K562 (cell line): Measurements from ENCODE around the gene LUC7L. TPM values are rescaled to one million over a fixed set of nuclear protein-coding genes. Genes with fewer than 3 reads are reported as not detected.

ENCODE experiments used
- ATAC-seq: fragments of 200-7000 bp; cut with Tn5 transposase; 3 replicates; pipeline ENCODE4 v1.9.1; 2020; ENCODE audit warnings: moderate library complexity
- BruUV-seq: library from RNA; stranded (reverse); fragments of 400-500 nt; replicated peaks from 2 replicates; lab custom pipeline; 2021; lab: Mats Ljungman, UMichigan
- CTCF ChIA-PET: fragments of 300-600 bp; formaldehyde crosslinking; extraction: SDS; loops from one replicate; lab custom pipeline; 2021; ENCODE audit warnings: low intra/inter-chr PET ratio; lab: Yijun Ruan, JAX
- POLR2A ChIA-PET: fragments of 300-600, 350-650 bp; sonication (Branson Sonifier 250); formaldehyde crosslinking; extraction: SDS; loops from one replicate; lab custom pipeline; 2021; ENCODE audit warnings: antibody characterized with exemption, inconsistent platforms; lab: Yijun Ruan, JAX
- DNase-seq, 4 experiments: peaks; one replicate each; pipeline versions ENCODE4 v3.0.0 to v3.0.0-alpha.2; 2011 to 2018; ENCODE audit warnings: low spot score in 3 of 4, mixed read lengths in 3 of 4; ENCODE audit errors: extremely low read depth in 1 of 4
- FAIRE-seq: peaks from 2 replicates; lab custom pipeline; 2011; peaks lifted over from hg19 to GRCh38; lab: Jason Lieb, UNC
- H2AFZ ChIP-seq: 2 replicates; pipeline ENCODE4 v1.6.0; 2011; ENCODE audit warnings: low read depth, low read length, control low read depth, inconsistent platforms
- H3K27ac ChIP-seq: fragments of 200-600 bp; 3 replicates; pipeline ENCODE4 v1.8.0; 2011; ENCODE audit warnings: low read depth, mild to moderate bottlenecking, control low read depth, inconsistent platforms, low read length, moderate library complexity, mixed read lengths; ENCODE audit errors: extremely low read depth
- H3K27me3 ChIP-seq, 2 experiments: fragments of 300-600 bp in 1 of 2; 2 replicates in 1 of 2; 3 replicates in 1 of 2; pipeline versions ENCODE4 v1.6.0 to v1.8.0; 2011; ENCODE audit warnings: inconsistent platforms in 2 of 2, low read length in 2 of 2, mild to moderate bottlenecking in 1 of 2, mixed read lengths in 1 of 2, moderate library complexity in 1 of 2; ENCODE audit not compliant: control insufficient read depth in 2 of 2, insufficient read depth in 2 of 2
- H3K36me3 ChIP-seq: fragments of 300-600 bp; 3 replicates; pipeline ENCODE4 v1.8.0; 2011; ENCODE audit warnings: mild to moderate bottlenecking, low read length, inconsistent platforms; ENCODE audit not compliant: control insufficient read depth, insufficient read depth
- H3K4me1 ChIP-seq, 2 experiments: fragments of 200-600 bp in 1 of 2; replicated peaks in 1 of 2; 2 replicates in 1 of 2; 3 replicates in 1 of 2; pipeline versions ENCODE4 v1.5.1 to v1.8.0; 2011; ENCODE audit warnings: inconsistent platforms in 2 of 2, low read length in 2 of 2, mild to moderate bottlenecking in 1 of 2, mixed read lengths in 1 of 2, moderate library complexity in 1 of 2; ENCODE audit not compliant: control insufficient read depth in 2 of 2, insufficient read depth in 2 of 2
- H3K4me2 ChIP-seq: 2 replicates; pipeline ENCODE4 v1.6.1; 2011; ENCODE audit warnings: low read length, control low read depth, inconsistent platforms, mixed read lengths; ENCODE audit not compliant: insufficient read depth
- H3K4me3 ChIP-seq: fragments of 200-600 bp; sonication (generic), shearing (Covaris generic); 2 replicates; pipeline ENCODE4 v1.5.1; 2016; ENCODE audit warnings: control low read depth, inconsistent platforms
- H3K79me2 ChIP-seq: fragments of 200-600 bp; 3 replicates; pipeline ENCODE4 v1.8.0; 2011; ENCODE audit warnings: low read length, inconsistent platforms; ENCODE audit not compliant: control insufficient read depth, insufficient read depth
- H3K9ac ChIP-seq, 2 experiments: 2 replicates each; pipeline versions ENCODE4 v1.6.0 to v1.6.1; 2011; ENCODE audit warnings: low read depth in 2 of 2, low read length in 2 of 2, control low read depth in 1 of 2, inconsistent platforms in 1 of 2, mild to moderate bottlenecking in 1 of 2, mixed read lengths in 1 of 2; ENCODE audit not compliant: insufficient read depth in 1 of 2
- H3K9me1 ChIP-seq: one replicate; pipeline ENCODE4 v1.6.0; 2011; ENCODE audit warnings: inconsistent platforms, mild to moderate bottlenecking, low read length, moderate library complexity; ENCODE audit not compliant: control insufficient read depth, insufficient read depth
- H3K9me3 ChIP-seq: replicated peaks from 2 replicates; pipeline ENCODE4 v1.5.1; 2011; ENCODE audit warnings: low read depth, low read length, inconsistent platforms; ENCODE audit not compliant: control insufficient read depth, insufficient read depth
- H4K20me1 ChIP-seq: replicated peaks from 2 replicates; pipeline ENCODE4 v1.6.1; 2011; ENCODE audit warnings: low read length, inconsistent platforms, mixed read lengths; ENCODE audit not compliant: control insufficient read depth, insufficient read depth
- ATF1 ChIP-seq, 2 experiments: fragments of 450-650 bp in 1 of 2; IDR thresholded peaks; 2 replicates each; pipeline ENCODE4 v1.6.1; 2016; ENCODE audit warnings: missing compliant biosample characterization in 1 of 2, missing genetic modification characterization in 1 of 2
- DPF2 ChIP-seq: fragments of 450-650 bp; IDR thresholded peaks from 2 replicates; pipeline ENCODE4 v1.6.1; 2016
- ESRRA ChIP-seq: fragments of 450-650 bp; IDR thresholded peaks from 2 replicates; pipeline ENCODE4 v1.6.1; 2014; ENCODE audit warnings: low read depth, mild to moderate bottlenecking, moderate library complexity, borderline replicate concordance
- FOXA3 ChIP-seq, 2 experiments: fragments of 450-650 bp in 1 of 2; sonication (generic) in 1 of 2; formaldehyde crosslinking; IDR thresholded peaks in 1 of 2; conservative IDR thresholded peaks in 1 of 2; 2 replicates each; pipeline versions ENCODE4 v1.4.0 to v1.8.0; 2020 to 2022; ENCODE audit warnings: mild to moderate bottlenecking in 2 of 2, missing genetic modification reagents in 1 of 2
- FOXM1 ChIP-seq, 2 experiments: fragments of 450-650 bp in 1 of 2; sonication (generic) in 1 of 2; formaldehyde crosslinking in 1 of 2; IDR thresholded peaks; 2 replicates each; pipeline versions ENCODE4 v1.6.1 to v1.9.0; 2017 to 2022; ENCODE audit warnings: low read depth in 2 of 2, mild to moderate bottlenecking in 2 of 2, missing genetic modification reagents in 1 of 2, moderate library complexity in 1 of 2
- GTF2F1 ChIP-seq: IDR thresholded peaks from 2 replicates; pipeline ENCODE4 v1.6.1; 2011; ENCODE audit warnings: low read depth, low read length, improper control_type of control experiment
- HMG20B ChIP-seq: fragments of 250-450 bp; sonication (Bioruptor Pico); IDR thresholded peaks from 2 replicates; pipeline ENCODE4 v1.5.0; 2021; ENCODE audit warnings: mild to moderate bottlenecking
- RBM14 ChIP-seq: fragments of 200-400 bp; formaldehyde crosslinking; IDR thresholded peaks from 2 replicates; pipeline ENCODE4 v1.6.1; 2018; ENCODE audit warnings: low read depth, mild to moderate bottlenecking, low read length, moderate library complexity, borderline replicate concordance; ENCODE audit not compliant: insufficient read depth
- SMARCA5 ChIP-seq: fragments of 450-650 bp; IDR thresholded peaks from 2 replicates; pipeline ENCODE4 v1.6.1; 2016
- SMARCC2 ChIP-seq: fragments of 450-650 bp; IDR thresholded peaks from 2 replicates; pipeline ENCODE4 v1.6.1; 2017; ENCODE audit warnings: antibody characterized with exemption, moderate library complexity, mild to moderate bottlenecking, low read depth
- ZBTB33 ChIP-seq: sonication (generic); formaldehyde crosslinking; IDR thresholded peaks from 2 replicates; pipeline ENCODE4 v1.8.1; 2023; ENCODE audit warnings: mild to moderate bottlenecking, missing genetic modification reagents
- ZNF146 ChIP-seq: IDR thresholded peaks from one replicate; pipeline ENCODE4 v1.6.1; 2018; ENCODE audit warnings: missing compliant biosample characterization; ENCODE audit not compliant: unreplicated experiment
- ZNF197 ChIP-seq: fragments of 200-800 bp; sonication (Bioruptor generic); IDR thresholded peaks from 2 replicates; pipeline ENCODE4 v1.6.1; 2016; ENCODE audit warnings: low read depth, missing genetic modification characterization, missing compliant biosample characterization
- WGBS: fragments of 100-300 bp; shearing (Covaris generic); methylation state at CpG from one replicate; pipeline ENCODE4 v1.1.6; 2016; ENCODE audit warnings: low coverage, mixed read lengths; ENCODE audit not compliant: insufficient coverage; ENCODE audit errors: missing lambda C conversion rate; 5-methylcytosine and 5-hydroxymethylcytosine counted together
- in situ Hi-C: fragments of 300-500 bp; cut with MboI; formaldehyde crosslinking; loops from 4 replicates; pipeline ENCODE4 v1.15.0; 2018; ENCODE audit warnings: inconsistent platforms, mixed read lengths
- intact Hi-C: fragments of 100-400 bp; cut with micrococcal nuclease; formaldehyde crosslinking; loops from 2 replicates; pipeline ENCODE4 v1.14.2; 2022
- polyA plus RNA-seq, 8 experiments: library from polyadenylated mRNA; depleted of rRNA in 4 of 8; stranded (reverse) in 5 of 8; unstranded in 3 of 8; fragments of >200 nt; fragmentation: Nextera tagmentation in 2 of 8; fragmentation: Illumina TruSeq in 1 of 8; extraction: Ambion mirVana in 2 of 8; extraction: Trizol in 1 of 8; gene quantifications; 2 replicates each; pipeline versions ENCODE4 v1.2.1 to v1.2.3, GENCODE V29; 2011 to 2014; ENCODE audit warnings: inconsistent platforms in 1 of 8, missing spikeins in 1 of 8
- total RNA-seq, 7 experiments: library from RNA; depleted of rRNA in 6 of 7; stranded (reverse); fragments of >200 nt in 6 of 7; fragmentation: Illumina TruSeq in 2 of 7; extraction: Trizol in 2 of 7; gene quantifications; 2 replicates each; pipeline versions ENCODE4 v1.2.1 to v1.2.3, GENCODE V29; 2011 to 2021; ENCODE audit warnings: low replicate concordance in 1 of 7

LUC7L gene
- total and polyA plus RNA-seq, 9 of the 15 experiments (the other 6 are each of a cell fraction or from before 2014, with no cell fraction given) = 1.7 to 93.3 (median 59.5) TPM

GRCh38 chr16:191831-192230 is 37.4 kb downstream of the LUC7L start:
- CTCF ChIA-PET = no interaction called here
- TF ChIP-seq HMG20B (CRISPR knock-in tag) (no peak), ZBTB33 (CRISPR knock-in tag) (no peak), SMARCC2 (no peak), ZNF146 (CRISPR knock-in tag) (no peak), RBM14 (no peak), SMARCA5 (no peak), FOXA3 (CRISPR knock-in tag; conservative IDR thresholded peaks at IDR 0.05 in 1 of 2, IDR thresholded peaks at IDR 0.05 in 1 of 2) (no peak), ESRRA (no peak), ATF1 (CRISPR knock-in tag; IDR thresholded peaks at IDR 0.05) (no peak), ATF1 (tag; IDR thresholded peaks at IDR 0.05) (no peak), GTF2F1 (no peak), FOXM1 (IDR thresholded peaks at IDR 0.05; ENCODE audit: low read depth) (no peak), FOXM1 (CRISPR knock-in tag; IDR thresholded peaks at IDR 0.05; ENCODE audit: low read depth) (no peak), ZNF197 (CRISPR knock-in tag) (no peak), DPF2 (no peak)
- TF ChIP-seq, all 486 proteins: peak for 0
- DNase-seq (no peak), ATAC-seq (no peak), FAIRE-seq (no peak)
- no TSS peak for BruUV-seq
- no peaks in the 10 kb centered on the region for H4K20me1 ChIP-seq
- no peak overlapping the region for H2AFZ ChIP-seq
- intact Hi-C loops = no loop called here
- no peak overlapping the region for H3K4me2 ChIP-seq
- peaks cover 94% of the 10 kb centered on the region for H3K36me3 ChIP-seq
- 84% methylated on average over 3 of the region's 4 CpGs for WGBS
- H3K4me3 ChIP-seq = no peak overlapping the region
- no peak overlapping the region for H3K27ac ChIP-seq
- no peaks in the 10 kb centered on the region for H3K9me1 ChIP-seq
- H3K9ac ChIP-seq = peak overlapping the region in 1 of 2 experiments; percentile 22; a peak in 1 of 4 replicates
- peaks cover 2% of the 10 kb centered on the region; the same call in 1 of the 2 replicates for H3K9me3 ChIP-seq
- H3K4me1 ChIP-seq = peaks cover 0 to 9% of the 10 kb centered on the region in 2 experiments; a peak in 2 of 5 replicates
- in situ Hi-C loops = no loop called here
- H3K79me2 ChIP-seq = no peaks in the 10 kb centered on the region; the same call in 2 of the 3 replicates
- no peaks in the 10 kb centered on the region for H3K27me3 ChIP-seq
- POLR2A ChIA-PET = interaction anchor here (1.2 kb wide), 1 partner anchor 21 kb away, joined by 4 read pairs; no protein-coding TSS in a partner anchor
